NCI-H82 treated with DMSO at 0.1 percent for 48 hours (cell line): Measurements from ENCODE around the gene TENT5C.

Source experiments
- DNase-seq: peaks from one replicate; lab custom pipeline; 2025; ENCODE audit not compliant: unreplicated experiment; lab: John Stamatoyannopoulos, UW

TENT5C gene

DNA sequence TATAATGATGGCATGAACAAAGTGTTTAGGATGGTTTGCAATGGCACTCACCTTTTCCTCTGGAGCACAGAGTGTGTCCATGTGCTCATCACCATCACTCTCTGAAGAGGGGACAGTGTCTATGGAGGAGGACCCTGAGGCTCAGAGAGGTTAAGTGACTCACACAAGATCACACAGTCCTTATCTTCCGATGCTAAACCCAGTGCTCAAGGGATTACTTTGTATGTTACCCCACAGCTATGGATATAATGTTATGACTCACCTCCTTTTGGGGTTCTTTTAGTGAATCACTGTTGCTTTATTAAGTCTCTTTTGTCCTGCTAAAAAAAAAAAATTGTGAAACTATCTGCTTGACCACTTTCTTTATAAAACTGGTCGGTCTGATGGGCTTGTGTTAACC, 67.6 kb downstream of the TENT5C start:
- DNase-seq, result no peak

DNA sequence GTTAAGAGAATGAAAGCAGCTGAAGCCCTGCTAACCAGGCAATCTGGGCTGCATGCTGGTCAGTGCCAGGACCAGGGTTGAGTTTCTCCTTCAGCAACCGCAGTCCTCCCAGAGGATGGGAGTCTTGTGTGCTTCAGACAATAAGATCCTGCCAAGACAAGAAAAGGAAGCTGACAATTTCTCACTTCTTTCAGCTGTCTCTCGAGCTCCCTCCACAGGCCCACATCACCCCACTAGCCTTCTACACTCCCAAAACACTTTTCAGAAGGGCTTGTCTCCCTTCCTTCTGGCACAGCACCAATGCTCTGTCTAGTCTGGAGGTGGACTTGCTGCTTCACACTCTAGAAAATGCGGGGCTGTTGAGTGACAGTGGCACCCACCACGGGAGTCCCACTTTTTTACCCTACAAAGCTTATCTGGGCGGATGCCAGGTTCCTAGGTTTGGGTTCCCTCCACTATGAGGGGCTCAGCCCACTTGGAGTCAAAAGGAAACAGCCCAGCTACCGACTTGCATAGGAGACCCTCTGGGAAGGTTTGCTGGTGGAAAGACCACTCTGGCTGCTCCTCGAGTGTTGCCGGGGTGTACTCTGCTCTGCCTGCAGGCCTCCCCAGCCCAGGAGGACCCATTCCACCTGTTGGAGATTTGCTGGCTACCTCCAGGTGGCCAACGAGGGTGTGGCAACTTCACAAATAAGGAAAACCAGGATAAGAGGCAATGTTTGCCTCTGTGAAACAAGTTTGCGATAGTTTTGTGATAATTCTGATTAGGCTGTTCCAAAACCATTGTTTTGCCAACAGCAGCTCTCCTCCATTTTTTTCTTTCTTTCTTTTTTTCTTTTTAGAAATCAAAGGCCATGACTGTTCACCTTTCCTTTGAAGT, 68.9 kb downstream of the TENT5C start:
- no peak for DNase-seq

DNA sequence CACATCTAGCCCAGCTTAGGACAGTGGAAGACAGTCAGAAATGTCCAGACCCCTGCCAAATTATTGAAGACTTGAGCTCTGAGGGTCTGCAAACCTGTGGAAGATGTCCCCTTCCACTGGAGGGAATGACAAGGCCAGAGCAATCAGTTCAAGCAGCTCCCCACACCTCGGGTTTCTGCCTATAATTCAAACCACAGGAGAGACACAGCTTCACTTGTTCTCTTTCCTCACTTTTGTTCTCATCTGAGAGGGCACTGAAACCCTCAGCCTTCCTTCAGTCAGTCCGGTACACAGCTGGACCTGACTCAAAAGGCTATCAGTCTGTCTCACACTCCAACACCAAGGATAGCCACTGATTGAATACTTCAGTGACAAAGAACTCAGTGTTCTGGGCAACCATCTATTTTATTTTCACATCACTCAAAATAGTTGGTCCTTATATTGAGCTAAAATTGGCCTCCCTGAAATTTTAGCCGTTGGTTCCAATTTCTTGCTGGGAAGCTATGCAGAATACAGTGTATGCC, 70.1 kb downstream of the TENT5C start:
- no peak for DNase-seq

DNA sequence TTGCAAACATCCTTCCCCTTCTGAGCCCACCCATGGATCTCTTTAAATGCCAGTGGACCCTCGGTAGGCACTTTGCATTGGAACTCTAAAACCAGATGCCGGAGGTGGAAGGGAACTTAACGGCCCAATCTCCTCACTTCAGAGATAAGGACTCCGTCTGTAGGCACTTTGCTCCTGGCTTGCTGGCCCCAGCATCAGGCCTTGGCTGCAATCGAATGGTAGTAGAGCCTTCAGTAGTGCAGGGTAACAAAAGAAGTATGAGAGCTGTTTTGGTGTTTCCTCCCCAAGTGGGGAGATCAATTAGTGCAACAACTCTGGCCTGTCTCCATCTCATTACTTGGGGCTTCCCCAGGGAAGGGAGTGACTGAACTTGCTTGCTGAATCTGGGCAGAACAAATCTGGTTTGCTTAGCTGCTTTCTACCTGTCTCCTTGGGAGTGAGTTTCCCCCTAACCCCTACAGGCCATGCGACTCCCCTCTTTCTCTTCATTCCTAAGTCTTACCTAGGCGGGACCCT, 70.8 kb downstream of the TENT5C start:
- DNase-seq, result no peak
